ENCODE measurements around the gene PCAT7. TPM values are rescaled to one million over a fixed set of nuclear protein-coding genes. Genes with fewer than 3 reads are reported as not detected.
"Not testable (repeated sequence)": the region's sequence is repeated elsewhere in the genome, so short reads cannot be mapped to it uniquely, and the experiment has no call there.

The PCAT7 gene
- polyA plus RNA-seq (2013, experiment 1 of 2; ENCODE audit: insufficient read length) = 0.18 TPM
- 0.19 TPM for polyA plus RNA-seq (2013, experiment 2 of 2; ENCODE audit: insufficient read length)

DNA sequence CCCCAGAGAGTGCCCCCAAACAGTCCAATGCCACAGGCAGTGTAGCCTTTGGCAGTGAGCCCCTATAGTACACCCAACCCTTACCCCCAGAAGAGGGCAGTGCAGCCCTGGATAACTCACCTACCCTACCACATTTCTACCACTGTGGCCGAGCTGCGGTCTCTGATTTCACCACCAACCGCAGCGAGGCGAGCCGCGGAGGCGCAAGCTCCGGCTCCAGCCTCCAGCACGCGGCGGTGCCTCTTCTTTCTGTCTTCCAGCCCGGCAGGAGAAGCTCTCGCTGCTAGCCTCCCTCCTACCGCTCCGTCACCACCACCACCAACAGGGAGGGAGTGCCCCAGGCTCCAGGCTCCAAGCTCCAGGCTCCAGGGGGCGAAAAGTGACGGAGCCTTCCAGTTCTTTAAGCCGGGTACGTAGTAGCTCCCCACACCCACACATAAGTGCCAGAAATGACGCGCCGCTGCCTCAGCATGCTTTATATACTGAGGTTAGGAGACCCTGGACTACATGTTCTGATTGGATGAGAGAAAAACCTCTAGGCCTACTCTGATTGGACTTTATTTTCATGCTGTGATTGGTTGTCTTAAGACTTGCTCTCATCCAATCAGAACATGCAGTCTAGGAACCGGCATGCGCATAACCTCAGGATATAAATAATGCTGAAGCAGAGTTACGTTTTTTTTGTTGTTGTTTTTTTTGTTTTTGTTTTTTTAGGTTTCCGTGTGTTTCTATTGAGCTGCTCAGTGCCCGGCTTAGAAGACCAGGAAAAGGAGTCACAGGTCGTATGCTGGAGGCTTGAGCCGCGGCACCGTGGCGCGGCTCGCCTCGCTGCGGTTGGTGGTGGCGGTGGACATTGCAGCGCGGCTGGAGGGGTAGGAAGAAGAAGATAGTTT, at the start of gene PCAT7:
TSS of gene PCAT7 (plus strand) at position 645 of the 893 bp plus-strand sequence.
- DNase-seq = peak; percentile 48

DNA sequence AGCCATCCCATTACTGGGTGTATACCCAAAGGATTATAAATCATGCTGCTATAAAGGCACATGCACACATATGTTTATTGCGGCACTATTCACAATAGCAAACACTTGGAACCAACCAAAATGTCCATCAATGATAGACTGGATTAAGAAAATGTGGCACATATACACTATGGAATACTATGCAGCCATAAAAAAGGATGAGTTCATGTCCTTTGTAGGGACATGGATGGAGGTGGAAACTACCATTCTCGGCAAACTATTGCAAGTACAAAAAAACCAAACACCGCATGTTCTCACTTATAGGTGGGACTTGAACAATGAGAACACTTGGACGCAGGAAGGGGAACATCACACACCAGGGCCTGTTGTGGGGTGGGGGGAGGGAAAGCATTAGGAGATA, 48.5 kb upstream of the PCAT7 start:
- DNase-seq = not testable (repeated sequence)

- no peak for DNase-seq
These were observed 47.2 kb upstream of the PCAT7 start for GRCh38 chr9:94507531-94508258.

DNA sequence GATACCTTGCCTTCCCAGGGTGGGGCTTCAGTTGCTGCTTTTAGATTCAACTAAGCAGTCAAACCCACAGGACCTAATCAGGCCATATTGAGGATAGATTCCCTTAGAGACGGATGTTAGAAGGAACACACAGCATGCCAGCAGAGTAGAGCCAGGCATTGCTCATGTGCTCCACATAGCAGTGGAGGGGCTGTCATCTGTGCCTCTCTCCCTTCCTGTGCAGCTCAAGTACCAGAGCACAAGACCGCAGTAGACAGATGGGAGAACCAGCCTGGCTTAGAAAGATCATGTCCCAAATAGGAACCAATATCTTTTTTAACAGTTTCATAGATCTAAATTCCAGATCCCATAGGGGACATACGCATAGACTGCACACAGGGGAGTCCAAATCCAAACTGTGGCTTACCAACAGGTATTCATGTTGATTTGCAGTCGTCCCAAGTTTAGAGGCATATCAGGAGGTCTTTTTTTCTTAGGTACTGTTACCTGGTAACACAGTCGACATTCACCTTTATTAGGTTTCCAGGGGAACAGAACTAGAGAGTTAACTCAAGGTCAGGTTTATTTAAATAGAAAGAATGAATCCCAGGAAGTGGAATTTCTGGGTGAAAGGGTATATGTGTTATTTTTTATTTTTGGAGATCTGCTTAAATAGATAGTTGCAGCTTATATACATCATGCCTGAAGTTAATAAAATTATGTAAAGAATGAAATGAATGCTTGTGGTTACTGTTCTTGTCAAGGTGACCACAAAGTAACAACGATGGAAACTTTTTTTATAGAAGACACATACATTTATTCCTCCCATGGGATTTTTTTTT, 43.5 kb upstream of the PCAT7 start:
- peak; percentile 63 for DNase-seq

GRCh38 chr9:94511955-94512265, 43.0 kb upstream of the PCAT7 start:
- no peak for DNase-seq

- DNase-seq = no peak
These were observed 40.2 kb upstream of the PCAT7 start for GRCh38 chr9:94514722-94515121.

DNA sequence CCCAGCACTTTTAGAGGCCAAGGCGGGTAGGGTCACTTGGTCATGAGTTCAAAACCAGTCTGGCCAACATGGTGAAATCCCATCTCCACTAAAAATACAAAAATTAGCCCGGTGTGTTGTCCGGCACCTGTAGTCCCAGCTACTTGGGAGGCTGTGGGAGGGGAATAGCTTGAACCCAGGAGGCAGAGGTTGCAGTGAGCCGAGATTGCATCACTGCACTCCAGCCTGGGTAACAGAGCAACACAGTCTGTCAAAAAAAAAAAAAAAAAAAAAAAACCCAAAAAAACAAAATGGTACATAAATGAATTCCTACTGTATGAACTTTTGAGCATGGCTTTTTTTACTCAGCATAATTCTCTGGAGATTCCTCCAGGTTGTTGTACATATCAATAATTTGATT, 37.6 kb upstream of the PCAT7 start:
- no peak for DNase-seq

- no peak for DNase-seq
These were observed 29.4 kb upstream of the PCAT7 start for GRCh38 chr9:94525396-94526035.

- no peak for DNase-seq
These were observed 28.6 kb upstream of the PCAT7 start for GRCh38 chr9:94526271-94526670.

GRCh38 chr9:94526951-94527350, 27.9 kb upstream of the PCAT7 start:
- no peak for DNase-seq

GRCh38 chr9:94528886-94529285, 26.0 kb upstream of the PCAT7 start:
- no peak for DNase-seq

DNA sequence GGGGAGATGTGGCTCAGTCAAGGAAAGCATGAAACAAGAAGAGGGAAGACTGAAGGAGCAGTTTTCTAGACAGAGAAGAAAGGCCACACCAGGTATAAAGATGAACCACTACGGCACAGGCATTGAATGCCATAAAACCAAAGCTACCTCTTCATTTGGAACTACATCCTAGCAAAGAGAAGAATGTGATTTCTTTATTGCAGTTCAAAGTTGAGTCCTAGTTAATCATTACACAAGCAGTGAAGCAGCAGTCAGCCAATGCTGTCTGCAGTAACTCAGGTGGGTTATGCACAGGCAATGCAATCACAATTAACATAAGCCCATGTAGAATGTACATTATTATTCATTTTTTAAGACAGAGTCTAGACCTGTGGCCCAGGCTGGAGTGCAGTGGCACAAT, 21.7 kb upstream of the PCAT7 start:
- DNase-seq = no peak

GRCh38 chr9:94533601-94534000, 21.3 kb upstream of the PCAT7 start:
- DNase-seq = no peak

GRCh38 chr9:94534901-94535300, 20.0 kb upstream of the PCAT7 start:
- peak; percentile 65 for DNase-seq

DNA sequence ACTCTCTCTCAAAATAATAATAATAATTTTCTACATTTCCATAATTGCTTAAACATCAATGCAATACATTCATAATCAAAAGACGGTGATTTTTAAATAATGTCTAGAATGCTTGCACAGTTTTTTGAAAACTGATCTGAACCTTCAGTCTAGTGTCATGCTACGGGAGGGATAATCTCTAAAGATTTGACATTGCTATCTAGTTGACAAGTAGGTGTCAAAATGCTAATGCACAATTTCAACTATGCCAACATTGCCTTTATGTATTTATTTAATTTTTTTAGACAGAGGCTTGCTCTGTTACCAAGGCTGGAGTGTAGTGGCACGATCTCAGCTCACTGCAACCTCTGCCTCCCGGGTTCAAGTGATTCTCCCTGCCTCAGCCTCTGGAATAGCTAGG, 16.0 kb upstream of the PCAT7 start:
- DNase-seq = no peak

GRCh38 chr9:94544335-94544734, 10.5 kb upstream of the PCAT7 start:
- not testable (repeated sequence) for DNase-seq

DNA sequence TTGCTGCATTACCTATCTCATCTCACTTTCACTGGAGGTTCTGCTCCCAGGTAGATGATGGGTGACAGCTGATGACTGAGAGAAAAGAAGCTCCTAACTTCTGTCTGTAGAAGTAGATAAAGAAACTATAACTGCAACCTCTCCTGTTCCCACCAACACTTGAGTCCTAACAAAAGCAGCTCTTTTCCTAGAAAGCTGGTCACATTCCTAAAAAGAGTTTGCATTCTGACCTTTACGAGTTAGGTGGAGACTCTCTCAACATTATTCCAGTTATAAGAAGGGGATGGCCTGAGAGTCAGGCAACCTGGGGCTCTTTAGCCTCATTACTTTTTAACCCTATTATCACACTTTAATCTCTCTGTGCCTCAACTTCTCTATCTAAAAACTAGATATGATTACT, 8.9 kb upstream of the PCAT7 start:
- no peak for DNase-seq

GRCh38 chr9:94553029-94553938, 1.6 kb upstream of the PCAT7 start:
- DNase-seq = no peak

DNA sequence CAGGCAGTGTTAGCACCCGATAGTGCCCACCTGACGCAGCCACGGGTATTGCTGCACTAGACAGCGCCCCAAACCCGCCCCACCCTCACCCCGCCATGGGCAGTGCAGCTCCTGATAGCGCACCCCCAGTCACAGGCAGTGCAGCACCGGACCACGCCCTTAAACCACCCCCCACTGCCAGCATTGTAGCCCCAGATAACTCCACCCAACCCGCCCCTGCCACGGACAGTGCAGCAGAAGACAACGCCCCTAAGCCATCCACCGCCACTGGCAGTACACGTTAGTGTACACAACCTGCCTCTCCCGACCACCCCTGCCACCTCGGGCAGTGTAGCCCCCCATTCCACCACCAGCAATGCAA, 825 bp upstream of the PCAT7 start:
- no peak for DNase-seq

DNA sequence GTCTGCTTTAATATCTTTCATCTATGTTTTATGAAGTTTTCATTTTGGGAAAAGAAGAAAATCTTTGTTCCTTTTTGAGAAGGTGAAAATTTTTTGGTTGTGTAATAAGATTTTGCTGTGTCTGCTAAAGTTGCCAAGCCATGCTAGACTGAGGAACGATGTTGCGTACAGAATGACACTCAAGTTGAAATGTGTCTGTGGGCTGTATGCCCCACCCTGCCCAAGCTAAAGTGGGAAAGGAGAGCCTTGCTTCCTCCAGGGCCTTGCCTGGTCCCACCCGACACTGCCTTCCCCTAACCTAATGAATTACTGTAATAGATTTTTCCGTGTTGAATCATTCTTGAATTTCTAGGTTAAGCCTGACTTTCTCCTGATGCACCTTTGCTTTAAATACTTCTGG, 2.5 kb downstream of the PCAT7 start:
- no peak for DNase-seq

DNA sequence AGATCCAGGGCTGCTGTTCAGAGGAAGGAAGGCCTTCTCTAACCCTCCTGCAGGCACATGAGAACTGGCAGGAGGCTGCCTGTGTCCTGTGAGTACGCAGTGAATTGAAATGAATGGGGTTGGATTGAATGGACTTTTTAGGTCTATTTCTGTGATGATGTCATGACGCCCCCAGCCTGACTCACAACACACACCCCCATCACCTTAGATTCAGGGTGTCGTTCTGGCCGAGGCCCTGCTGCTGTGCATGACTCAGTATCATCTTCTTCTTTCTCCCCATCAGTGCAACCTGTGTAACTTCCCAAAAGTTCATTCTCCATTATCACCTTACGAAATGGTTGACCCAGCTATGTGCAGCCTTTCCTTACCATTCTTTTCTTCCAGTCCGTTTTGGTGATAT, 5.4 kb downstream of the PCAT7 start:
- no peak for DNase-seq

DNA sequence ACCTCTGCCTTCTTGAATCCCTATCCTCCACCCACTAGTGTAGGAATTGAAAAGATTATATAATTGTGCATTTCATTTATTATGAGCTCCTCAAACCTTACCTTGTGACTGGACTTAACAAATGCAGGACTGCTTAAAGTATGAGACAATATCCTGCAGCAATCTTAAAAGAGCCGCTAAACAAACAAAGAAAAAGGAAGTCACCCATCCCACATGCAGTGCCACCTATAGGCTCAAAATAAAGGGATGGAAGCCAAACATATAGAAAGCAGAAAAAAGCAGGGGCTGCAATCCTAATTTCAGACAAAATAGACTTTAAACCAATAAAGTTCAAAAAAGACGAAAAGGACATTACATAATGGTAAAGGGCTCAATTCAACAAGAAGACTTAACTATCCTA, 8.7 kb downstream of the PCAT7 start:
- DNase-seq = no peak
